Activated CD4-positive, alpha-beta T cell treated with anti-CD3 and anti-CD28 coated beads, Interleukin-2, amount 10 ng/mL, durations not matched to agents 24 days and 14 days (primary cell): Measurements from ENCODE around the gene RPP25L. TPM values are rescaled to one million over a fixed set of nuclear protein-coding genes. Genes with fewer than 3 reads are reported as not detected.

Source experiments
- DNase-seq: peaks from one replicate; pipeline ENCODE4 v3.0.0; 2022
- H3K27ac Mint-ChIP-seq: one replicate; pipeline ENCODE4 v1.8.0; 2022; ENCODE audit warnings: mild to moderate bottlenecking, mixed read lengths
- H3K27me3 Mint-ChIP-seq: one replicate; pipeline ENCODE4 v1.8.0; 2022; ENCODE audit warnings: mixed read lengths
- H3K36me3 Mint-ChIP-seq: one replicate; pipeline ENCODE4 v1.8.0; 2022; ENCODE audit warnings: low read depth, mild to moderate bottlenecking, mixed read lengths
- H3K4me1 Mint-ChIP-seq: one replicate; pipeline ENCODE4 v1.8.0; 2021; ENCODE audit warnings: mixed read lengths
- H3K4me3 Mint-ChIP-seq: one replicate; pipeline ENCODE4 v1.8.0; 2022; ENCODE audit warnings: mild to moderate bottlenecking, moderate library complexity, mixed read lengths
- H3K9me3 Mint-ChIP-seq: one replicate; pipeline ENCODE4 v1.8.0; 2021; ENCODE audit warnings: mixed read lengths
- intact Hi-C: fragments of 100-400 bp; cut with micrococcal nuclease; formaldehyde crosslinking; loops from one replicate; pipeline ENCODE4 v1.15.1; 2023
- total RNA-seq: library from RNA; stranded (reverse); gene quantifications from 2 replicates; pipeline ENCODE4 v1.2.3, GENCODE V29; 2022

Gene RPP25L, protein sequence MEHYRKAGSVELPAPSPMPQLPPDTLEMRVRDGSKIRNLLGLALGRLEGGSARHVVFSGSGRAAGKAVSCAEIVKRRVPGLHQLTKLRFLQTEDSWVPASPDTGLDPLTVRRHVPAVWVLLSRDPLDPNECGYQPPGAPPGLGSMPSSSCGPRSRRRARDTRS
- total RNA-seq, result 34.8 and 36.1 TPM in 2 replicates

DNA sequence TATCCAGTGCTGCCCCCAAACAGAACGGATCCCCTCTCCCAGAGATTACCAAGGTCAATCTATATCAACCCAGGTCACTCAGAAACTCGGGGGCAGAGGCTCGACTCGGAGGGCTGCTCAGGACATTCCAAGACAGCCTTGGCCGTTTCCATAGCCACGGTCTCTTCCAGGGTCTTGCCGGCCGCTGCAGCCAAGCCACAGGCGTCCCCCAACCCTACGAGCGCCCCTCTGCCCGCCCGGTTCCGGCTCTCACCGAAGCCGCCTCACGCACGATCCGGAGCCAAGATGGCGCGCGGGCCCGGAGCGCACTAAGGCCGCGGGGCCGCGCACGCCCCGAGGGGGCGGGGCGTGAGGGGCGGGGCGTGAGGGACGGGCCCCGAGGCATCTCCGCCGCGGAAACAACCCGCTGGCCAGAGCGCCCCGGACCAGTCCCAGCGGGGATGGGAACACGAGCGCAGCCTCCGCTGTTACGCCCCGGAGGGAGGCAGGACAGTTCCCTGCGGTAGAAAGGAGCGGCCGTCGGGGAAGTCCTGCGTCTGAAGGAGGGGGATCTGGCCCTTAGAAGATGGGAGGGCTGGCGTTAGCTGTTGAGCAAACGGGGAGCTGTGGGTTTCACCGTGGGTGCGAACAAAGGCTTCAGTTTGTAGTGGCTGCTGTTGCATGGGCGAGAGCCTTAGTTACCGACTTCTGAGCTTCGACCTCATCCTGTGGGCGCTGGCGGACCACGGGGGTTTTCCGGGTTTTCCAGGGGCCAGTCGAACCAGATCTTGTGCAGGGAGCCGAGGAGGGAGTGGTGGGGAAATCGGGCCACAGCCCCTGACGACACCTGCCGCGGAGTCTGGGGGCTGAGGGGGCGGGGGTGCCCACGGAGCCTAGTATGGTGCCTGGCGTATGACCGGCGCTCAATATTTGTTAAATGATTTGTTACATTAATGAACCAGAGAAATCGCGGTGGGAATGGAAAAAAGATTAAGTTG, at the start of gene RPP25L:
Gene RPP25L, minus strand, starts transcription at position 287 of the 977 bp plus-strand sequence. CDS start 801 bp downstream, outside the sequence.
- intact Hi-C loops, result loop anchor here (1.0 to 5.0 kb wide), 7 partner anchors 8 to 485 kb away; partner anchors contain the start of genes DCAF12, DCTN3, DNAI1 and FAM219A
- H3K4me3 Mint-ChIP-seq, result peak within 1 kb of the TSS; percentile 96
- DNase-seq, result peak; percentile 97
- peaks cover 24% of the 10 kb centered on the region for H3K36me3 Mint-ChIP-seq
- no peaks in the 10 kb centered on the region for H3K9me3 Mint-ChIP-seq
- H3K27me3 Mint-ChIP-seq, result no peaks in the 10 kb centered on the region
- H3K4me1 Mint-ChIP-seq, result peaks cover 21% of the 10 kb centered on the region
- H3K27ac Mint-ChIP-seq, result peak within 1 kb of the TSS; percentile 97

DNA sequence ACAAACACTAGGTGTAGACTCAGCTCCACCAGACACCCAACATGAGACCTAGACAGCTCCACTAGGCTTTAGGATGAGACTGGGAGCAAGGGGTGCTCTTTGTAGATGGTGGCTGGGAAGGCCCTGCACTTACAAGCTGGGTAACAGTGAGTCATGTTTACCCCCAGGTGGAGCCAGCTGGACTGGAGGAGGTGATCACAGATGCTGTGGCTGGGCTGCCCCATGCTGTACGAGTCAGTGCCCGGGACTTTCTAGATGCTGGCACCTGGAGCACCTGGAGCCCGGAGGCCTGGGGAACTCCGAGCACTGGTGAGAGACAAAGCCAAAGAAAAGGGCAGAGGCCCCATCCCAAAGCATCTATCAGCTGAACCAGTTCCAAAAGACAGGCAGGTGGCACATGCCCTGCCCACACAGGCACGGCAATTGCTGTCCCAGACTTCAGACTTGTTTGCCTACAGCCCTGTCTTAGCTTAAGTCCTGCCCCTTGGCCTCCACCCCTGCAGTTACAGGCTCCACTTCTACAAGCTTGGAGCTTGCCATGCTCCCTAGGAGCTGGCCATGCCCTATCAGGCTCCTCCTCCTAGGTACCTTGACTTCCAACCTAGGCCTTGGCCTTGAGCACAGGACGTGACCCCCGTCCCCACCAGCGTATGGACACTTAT, 47.8 kb upstream of the RPP25L start:
- peak; percentile 54 for DNase-seq
- Mint-ChIP-seq H3K27ac (no peak overlapping the region), H3K4me3 (no peak overlapping the region), H3K9me3 (no peaks in the 10 kb centered on the region), H3K4me1 (peaks cover 34% of the 10 kb centered on the region), H3K27me3 (no peaks in the 10 kb centered on the region), H3K36me3 (peaks cover 16% of the 10 kb centered on the region)
- intact Hi-C loops, result no loop called here

DNA sequence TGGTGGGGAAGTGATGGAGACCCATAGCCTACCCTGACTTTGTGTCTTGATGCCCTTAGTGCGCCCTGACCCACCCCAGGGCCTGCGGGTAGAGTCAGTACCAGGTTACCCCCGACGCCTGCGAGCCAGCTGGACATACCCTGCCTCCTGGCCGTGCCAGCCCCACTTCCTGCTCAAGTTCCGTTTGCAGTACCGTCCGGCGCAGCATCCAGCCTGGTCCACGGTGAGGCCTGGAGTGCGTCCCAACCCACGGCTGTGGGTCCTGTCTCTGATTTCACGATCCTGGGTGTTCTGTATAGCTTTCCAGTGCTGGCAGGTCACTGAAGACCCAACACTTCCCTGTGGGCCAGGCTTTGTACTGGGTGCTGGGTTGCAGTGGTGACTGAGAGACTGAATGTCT, 46.6 kb upstream of the RPP25L start:
- Mint-ChIP-seq H3K4me3 (no peak overlapping the region), H3K27me3 (no peaks in the 10 kb centered on the region), H3K36me3 (peaks cover 13% of the 10 kb centered on the region), H3K4me1 (peaks cover 22% of the 10 kb centered on the region), H3K27ac (no peak overlapping the region), H3K9me3 (no peaks in the 10 kb centered on the region)
- DNase-seq, result no peak
- intact Hi-C loops, result no loop called here

DNA sequence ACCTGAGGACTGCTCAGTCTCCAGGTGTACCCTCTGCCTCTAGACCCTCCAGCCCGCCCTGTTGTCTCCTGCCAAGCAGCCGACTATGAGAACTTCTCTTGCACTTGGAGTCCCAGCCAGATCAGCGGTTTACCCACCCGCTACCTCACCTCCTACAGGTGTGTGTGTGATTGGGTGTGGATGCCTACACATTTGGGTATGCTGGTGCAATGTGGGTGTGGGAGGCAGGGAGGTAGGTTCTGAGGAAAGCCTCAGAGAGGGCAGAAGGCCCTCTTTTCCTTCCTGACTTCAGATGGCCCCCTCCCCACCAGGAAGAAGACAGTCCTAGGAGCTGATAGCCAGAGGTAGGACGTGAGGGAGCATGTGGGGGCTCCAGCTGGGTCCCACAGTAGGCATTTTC, 45.1 kb upstream of the RPP25L start:
- Mint-ChIP-seq H3K36me3 (peaks cover 13% of the 10 kb centered on the region), H3K4me1 (peaks cover 20% of the 10 kb centered on the region), H3K4me3 (no peak overlapping the region), H3K9me3 (no peaks in the 10 kb centered on the region), H3K27ac (no peak overlapping the region), H3K27me3 (no peaks in the 10 kb centered on the region)
- DNase-seq, result peak; percentile 52
- intact Hi-C loops, result no loop called here

DNA sequence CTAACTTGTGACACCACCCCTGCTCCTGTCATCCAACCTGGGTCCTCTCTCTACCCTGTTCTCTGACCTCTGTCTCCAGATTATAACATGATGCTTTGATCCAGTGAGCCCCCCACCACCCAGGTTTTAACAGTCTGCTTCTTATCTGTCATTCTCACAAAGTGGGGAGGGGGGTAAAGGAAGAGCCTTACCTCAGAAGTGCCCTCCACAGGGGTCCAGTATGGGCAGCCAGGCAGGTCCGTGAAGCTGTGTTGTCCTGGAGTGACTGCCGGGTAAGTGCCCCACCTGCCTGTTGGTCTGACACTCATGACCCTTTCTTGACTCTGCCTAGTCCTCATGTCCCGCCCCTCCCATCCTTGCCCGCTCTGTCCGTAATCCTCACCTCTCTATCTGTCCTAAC, 43.5 kb upstream of the RPP25L start:
- H3K4me3 Mint-ChIP-seq, result no peak overlapping the region
- no peaks in the 10 kb centered on the region for H3K27me3 Mint-ChIP-seq
- H3K27ac Mint-ChIP-seq, result no peak overlapping the region
- H3K9me3 Mint-ChIP-seq, result no peaks in the 10 kb centered on the region
- no peak for DNase-seq
- intact Hi-C loops, result no loop called here
- peaks cover 10% of the 10 kb centered on the region for H3K36me3 Mint-ChIP-seq
- peaks cover 15% of the 10 kb centered on the region for H3K4me1 Mint-ChIP-seq

DNA sequence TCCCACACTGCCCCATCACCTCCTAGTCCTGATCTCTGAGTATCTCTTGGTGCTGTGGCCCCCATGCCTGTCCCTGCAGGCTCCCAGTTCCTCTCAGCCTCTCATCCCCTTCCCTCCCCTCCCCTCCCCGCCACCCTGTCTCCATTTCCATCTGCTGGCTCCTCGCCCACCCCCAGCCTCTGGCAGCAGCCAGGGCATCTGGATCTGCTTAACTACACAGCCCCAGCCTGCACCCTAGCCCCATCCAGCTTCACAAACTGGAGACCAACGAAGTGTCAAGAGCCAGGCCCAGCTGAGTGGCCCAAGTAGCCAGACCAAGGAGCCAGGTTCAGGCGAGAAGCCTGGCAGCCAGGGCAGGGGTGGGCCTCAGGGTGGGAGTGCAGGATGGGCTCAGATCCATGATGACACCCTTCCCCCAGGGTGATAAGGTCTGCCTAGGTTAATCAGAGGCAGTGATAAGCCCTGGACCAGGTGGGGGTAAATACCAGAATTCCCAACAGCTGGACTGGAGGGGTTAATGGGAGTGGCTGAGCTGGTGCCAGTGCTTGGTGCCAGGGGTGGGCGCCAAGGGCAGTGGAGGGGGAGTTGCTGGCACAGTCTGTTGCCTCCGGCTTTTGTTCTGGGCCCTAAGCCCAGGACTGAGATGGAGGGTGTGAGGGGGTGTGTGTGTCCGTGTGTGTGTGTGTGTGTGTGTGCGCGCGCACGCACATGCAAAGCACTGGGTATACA, 42.6 kb upstream of the RPP25L start:
- intact Hi-C loops, result no loop called here
- H3K9me3 Mint-ChIP-seq, result no peaks in the 10 kb centered on the region
- H3K4me1 Mint-ChIP-seq, result peaks cover 15% of the 10 kb centered on the region
- DNase-seq, result no peak
- H3K27me3 Mint-ChIP-seq, result no peaks in the 10 kb centered on the region
- no peak overlapping the region for H3K4me3 Mint-ChIP-seq
- no peak overlapping the region for H3K27ac Mint-ChIP-seq
- peaks cover 12% of the 10 kb centered on the region for H3K36me3 Mint-ChIP-seq

DNA sequence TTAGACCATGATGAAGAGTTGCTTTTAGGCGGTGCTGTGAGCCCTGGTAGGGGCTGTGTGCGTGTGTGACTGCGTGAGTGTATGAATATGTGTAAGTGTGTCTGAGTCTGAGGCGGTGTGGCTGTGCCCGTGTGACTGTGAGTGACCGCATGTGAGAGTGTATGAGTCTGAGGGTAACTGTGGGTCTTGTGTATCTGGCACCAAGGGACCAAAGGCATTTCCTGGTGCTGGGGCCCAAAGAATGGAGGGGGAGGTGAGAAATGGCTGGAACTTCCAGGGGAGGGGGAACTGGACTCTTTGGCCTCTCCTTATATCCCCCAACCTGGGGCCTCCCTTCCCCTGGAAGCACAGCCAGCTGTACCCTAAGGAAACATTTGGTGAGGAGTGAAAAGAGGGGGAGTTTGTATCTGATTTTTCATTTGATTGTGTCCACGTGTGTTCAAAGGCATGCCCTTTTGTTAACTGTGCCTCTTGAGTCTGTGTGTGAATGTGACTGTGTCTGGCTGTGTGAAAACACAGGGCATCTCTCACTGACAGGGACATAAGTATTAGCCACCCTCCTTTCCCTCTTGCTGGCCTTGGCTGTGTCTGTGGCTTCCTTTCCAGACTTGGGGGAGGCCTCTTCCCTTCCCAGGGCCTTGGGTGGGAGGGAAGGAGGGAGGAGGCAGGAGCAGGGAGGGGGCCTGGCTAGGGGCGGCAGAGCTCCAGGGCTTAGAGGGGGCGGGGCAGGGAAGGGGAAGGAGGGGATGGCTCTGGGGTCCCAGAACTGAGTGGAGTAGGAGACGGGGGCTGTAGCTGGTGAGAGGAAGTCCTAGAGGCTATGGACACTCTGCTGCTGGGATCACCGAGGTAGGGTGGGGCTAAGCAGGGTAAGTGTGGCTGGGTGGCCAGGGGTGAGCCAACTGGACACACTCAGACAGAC, 41.5 kb upstream of the RPP25L start:
- Mint-ChIP-seq H3K27ac (peak overlapping the region; percentile 3), H3K9me3 (no peaks in the 10 kb centered on the region), H3K4me3 (no peak overlapping the region), H3K27me3 (no peaks in the 10 kb centered on the region), H3K4me1 (peaks cover 21% of the 10 kb centered on the region), H3K36me3 (peaks cover 22% of the 10 kb centered on the region)
- no peak for DNase-seq
- intact Hi-C loops, result no loop called here

GRCh38 chr9:34652602-34653000, 40.7 kb upstream of the RPP25L start:
- Mint-ChIP-seq H3K4me1 (peaks cover 30% of the 10 kb centered on the region), H3K27ac (peak overlapping the region; percentile 70), H3K27me3 (no peaks in the 10 kb centered on the region), H3K4me3 (peak overlapping the region; percentile 3), H3K9me3 (no peaks in the 10 kb centered on the region), H3K36me3 (peaks cover 29% of the 10 kb centered on the region)
- no peak for DNase-seq
- intact Hi-C loops, result no loop called here

DNA sequence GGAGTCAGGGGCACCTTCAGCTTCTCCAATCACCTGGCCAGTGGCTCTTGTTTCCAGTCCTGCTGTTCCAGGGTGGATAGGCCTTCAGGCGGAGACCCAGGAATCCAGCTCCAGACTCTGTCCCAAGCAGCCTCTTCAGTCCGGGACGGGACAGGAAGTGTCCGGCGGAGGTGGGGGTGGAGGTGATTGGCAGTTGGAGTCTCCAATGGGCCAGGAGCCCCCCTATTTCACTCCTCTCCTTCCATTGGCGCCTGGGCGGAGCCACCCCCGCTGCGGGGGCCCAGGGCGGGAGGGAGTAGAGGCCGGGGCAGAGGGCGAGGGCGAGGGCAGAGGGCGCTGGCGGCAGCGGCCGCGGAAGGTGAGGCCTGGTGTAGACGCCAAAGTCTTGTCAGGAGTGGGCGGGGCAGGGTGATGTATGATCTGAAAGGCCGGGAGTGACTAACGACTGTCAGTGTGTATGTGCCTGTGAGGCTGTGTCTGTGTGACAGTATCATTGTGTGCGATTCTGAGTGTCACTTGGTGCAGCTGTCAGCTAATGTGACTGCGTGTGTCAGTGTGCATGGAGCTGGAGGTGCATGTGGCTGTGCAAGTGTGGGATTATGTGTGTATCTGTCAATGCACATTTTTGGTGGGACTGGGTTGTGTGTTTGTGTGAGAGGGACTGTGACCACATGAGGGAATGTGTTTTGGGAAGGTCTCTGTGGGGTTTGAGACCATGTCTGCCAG, 40.1 kb upstream of the RPP25L start, which contains the start of gene IL11RA:
Gene IL11RA, plus strand, starts transcription at position 310 of the 726 bp plus-strand sequence. CDS start 3,033 bp downstream, outside the sequence.
- Mint-ChIP-seq H3K4me3 (peak within 1 kb of the TSS; percentile 3), H3K4me1 (peaks cover 34% of the 10 kb centered on the region), H3K9me3 (no peaks in the 10 kb centered on the region), H3K36me3 (peaks cover 34% of the 10 kb centered on the region), H3K27me3 (no peaks in the 10 kb centered on the region), H3K27ac (peak within 1 kb of the TSS; percentile 70)
- intact Hi-C loops, result no loop called here
- DNase-seq, result peak; percentile 69

GRCh38 chr9:34651321-34651720, 39.4 kb upstream of the RPP25L start:
- Mint-ChIP-seq H3K4me1 (peaks cover 36% of the 10 kb centered on the region), H3K27ac (no peak overlapping the region)

GRCh38 chr9:34650816-34651215, 38.9 kb upstream of the RPP25L start:
- Mint-ChIP-seq H3K27ac (no peak overlapping the region), H3K4me3 (no peak overlapping the region), H3K4me1 (peaks cover 41% of the 10 kb centered on the region), H3K9me3 (no peaks in the 10 kb centered on the region), H3K27me3 (no peaks in the 10 kb centered on the region), H3K36me3 (peaks cover 34% of the 10 kb centered on the region)
- intact Hi-C loops, result no loop called here
- DNase-seq, result no peak

More at GRCh38 chr9:34651321-34651720, 39.4 kb upstream of the RPP25L start:
- no peaks in the 10 kb centered on the region for H3K27me3 Mint-ChIP-seq
- no peak overlapping the region for H3K4me3 Mint-ChIP-seq
- intact Hi-C loops, result no loop called here
- no peaks in the 10 kb centered on the region for H3K9me3 Mint-ChIP-seq
- DNase-seq, result no peak
- H3K36me3 Mint-ChIP-seq, result peaks cover 34% of the 10 kb centered on the region

DNA sequence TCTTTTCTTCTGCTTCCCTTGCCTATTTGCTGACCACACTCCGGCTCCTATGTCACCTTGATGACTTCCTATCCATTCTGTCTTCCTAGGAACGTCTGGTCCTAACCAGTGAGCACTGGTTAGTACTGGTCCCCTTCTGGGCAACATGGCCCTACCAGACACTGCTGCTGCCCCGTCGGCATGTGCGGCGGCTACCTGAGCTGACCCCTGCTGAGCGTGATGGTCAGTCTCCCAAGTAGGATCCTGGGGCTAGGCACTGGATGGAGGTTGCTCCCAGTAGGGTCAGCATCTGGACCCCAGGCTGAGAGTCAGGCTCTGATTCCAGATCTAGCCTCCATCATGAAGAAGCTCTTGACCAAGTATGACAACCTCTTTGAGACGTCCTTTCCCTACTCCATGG, 36.8 kb upstream of the RPP25L start:
- Mint-ChIP-seq H3K4me1 (peaks cover 42% of the 10 kb centered on the region), H3K4me3 (peak overlapping the region; percentile 50), H3K27ac (no peak overlapping the region), H3K27me3 (no peaks in the 10 kb centered on the region), H3K9me3 (no peaks in the 10 kb centered on the region), H3K36me3 (peaks cover 34% of the 10 kb centered on the region)
- DNase-seq, result no peak
- intact Hi-C loops, result no loop called here
